Pons (tissue), 1 donor: ENCODE results near the gene FAM118A.
"Not testable (repeated sequence)": the region's sequence is repeated elsewhere in the genome, so short reads cannot be mapped to it uniquely, and the experiment has no call there.

Experiments used
- DNase-seq: peaks from one replicate; pipeline ENCODE4 v3.0.0-alpha.2; 2016; ENCODE audit warnings: low spot score

FAM118A gene

DNA sequence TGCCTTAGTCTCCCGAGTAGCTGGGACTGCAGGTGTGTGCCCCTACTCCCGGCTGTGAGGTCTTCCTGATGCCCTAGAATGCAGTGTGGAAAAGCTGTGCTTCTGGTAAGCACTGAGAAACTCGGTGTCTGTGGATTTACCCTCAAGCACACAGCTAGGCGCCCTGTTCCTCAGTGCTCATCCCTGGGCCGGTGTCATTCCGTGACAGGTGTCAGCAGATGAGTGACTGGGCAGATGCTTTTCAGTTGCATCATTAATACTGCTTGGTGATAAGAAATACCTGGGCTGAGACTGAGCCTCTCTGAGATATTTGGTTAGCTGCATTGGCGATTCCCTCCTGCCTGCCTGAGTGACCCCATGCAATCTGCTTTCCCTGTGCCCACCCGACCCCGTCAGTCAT is 21.8 kb downstream of the FAM118A start:
- DNase-seq, result no peak

DNA sequence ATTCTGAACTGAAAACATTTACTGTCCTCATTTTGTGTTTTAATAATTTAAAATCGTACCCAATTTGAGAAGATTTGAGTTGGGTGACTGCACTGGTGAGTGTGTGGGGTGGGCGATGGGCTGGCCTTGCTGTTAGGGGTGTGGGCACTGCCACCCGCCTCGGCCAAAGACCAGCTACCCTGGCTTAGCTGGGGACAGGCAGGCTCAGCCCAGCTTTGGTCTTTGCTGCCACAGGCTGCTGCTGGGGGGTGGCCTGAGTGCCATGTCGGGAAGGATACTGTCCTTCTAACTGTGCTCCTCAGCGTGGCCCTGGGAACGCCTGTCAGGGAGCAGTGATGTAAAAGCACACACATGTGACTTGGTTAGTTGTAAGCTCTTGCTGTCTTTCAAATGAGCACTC is 22.3 kb downstream of the FAM118A start:
- DNase-seq, result no peak

DNA sequence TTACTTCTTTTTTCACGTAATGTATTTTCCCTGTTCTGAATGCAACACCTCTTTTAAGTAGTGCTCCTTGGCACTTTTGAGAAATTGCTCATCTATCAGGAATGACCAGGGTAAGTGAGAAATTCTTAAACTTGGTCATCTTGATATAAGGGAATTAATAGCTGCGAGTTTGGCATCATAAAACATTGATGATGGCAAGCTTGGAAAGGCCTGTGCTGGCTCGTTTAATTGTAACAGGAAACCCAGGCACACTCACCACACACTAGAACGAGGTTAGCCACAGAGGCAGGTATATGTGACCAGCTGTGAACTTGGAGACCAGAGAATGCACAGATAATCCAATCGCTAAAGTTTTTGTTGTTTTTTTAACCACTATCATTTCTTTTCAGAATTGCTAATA is 24.3 kb downstream of the FAM118A start:
- DNase-seq, result no peak

DNA sequence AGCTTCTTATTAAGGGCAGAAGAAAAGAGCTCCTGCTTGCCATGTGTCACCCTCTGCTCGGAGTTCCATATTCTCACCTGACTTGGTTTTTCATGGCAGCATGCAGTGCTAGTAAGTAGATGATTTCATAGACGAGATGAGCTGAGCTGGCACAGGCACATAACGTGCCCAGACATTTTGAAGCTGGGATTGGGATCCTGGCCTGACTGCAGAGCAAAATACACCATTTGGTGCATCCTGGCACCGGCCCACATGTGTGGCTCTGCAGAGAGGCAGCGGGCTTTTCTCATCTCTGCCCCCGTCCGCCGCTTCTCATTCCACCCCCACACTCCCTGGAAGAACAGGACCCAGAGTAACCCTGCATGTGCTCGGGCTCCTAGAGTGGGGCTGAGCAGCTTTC is 24.8 kb downstream of the FAM118A start:
- DNase-seq, result no peak

DNA sequence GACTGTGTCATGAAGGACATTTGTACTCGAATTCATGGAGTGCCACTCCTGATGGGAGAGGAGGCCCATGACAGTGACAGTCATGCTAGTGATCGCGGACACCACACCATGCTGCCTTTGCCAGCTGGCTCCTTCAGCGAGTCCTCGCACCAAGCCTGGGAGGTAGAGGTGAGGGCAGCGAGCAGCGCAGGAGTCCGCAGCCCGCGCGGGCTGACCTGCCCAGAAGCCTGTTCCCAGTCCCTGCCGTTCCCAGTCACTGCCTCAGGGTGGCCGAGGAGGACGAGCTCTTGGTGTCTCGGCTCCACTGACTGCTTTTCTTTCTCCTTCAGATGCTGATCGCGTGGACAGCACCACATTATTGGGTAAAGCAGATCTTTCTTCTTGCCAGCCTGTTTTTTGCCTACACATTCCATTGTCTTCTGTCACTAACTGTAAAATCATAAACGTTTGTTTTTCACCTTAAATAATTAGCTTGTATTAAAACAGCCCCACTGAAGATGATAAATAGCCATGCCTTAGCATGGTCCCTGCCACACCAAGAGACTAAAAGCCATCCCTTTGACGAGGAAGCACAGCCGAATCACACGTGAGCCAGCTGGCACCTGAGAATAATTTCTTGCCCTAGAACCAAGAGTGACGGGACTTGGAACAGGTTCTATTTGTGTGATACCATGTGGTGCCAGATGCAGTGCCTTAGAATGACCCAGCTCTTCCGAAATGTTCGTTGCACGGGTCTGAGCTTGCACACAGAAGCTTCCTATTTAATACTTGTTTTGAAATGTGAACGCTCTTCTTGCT is 25.5 kb downstream of the FAM118A start:
- DNase-seq, result no peak

DNA sequence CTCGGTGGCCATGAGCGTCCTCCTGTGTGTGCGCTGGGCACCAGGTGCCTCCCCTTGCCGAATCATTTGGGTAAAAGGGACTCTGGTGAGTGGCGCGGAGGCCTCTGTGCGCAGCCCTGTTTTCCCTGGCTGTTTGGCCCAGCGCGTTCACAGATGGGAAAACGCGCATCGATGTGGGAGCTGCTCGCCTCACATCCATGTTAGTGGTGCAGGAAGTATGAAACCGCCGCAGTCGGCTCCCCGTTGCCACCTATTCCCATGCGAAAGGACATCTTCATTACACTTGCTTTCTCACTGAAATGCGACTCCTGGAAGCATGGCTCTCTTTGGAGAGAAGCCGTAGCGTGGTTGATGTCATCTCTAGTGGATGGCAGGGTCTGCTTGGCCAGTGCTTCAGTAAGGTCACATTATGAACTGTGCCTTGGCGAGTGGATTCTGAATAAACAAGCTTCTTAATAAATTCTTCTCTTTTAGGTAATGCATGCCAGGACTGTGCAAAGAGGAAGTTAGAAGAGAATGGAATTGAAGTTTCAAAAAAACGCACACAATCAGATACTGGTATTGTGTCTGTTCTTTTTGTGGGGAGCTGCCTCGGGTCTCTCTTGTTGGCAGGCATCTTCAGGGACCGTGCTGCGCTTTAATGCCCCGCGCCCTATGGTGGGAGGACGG is 26.3 kb downstream of the FAM118A start:
- DNase-seq, result no peak

DNA sequence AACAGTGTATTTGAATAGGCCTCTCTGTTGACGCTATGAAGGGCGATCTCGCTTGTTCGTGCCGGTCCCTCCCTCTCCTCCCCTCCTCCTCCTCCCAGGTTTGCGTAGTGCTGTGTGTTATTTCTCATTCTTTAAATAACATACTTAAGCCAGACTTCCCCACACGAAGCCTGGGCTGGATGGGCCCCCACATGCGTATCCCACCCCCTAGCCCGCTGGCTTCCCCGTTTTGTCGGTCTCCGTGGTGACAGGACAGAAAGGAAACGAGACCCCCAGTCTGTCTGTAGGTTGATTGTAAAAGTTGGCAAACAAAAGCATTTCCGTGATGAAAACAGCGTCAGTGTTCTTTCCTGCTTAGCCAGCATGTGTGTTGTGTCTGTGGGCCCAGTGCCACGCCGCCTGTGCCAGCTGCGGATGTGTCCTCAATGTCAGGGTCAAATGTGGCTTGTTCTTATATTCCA is 27.3 kb downstream of the FAM118A start:
- peak; percentile 88 for DNase-seq

DNA sequence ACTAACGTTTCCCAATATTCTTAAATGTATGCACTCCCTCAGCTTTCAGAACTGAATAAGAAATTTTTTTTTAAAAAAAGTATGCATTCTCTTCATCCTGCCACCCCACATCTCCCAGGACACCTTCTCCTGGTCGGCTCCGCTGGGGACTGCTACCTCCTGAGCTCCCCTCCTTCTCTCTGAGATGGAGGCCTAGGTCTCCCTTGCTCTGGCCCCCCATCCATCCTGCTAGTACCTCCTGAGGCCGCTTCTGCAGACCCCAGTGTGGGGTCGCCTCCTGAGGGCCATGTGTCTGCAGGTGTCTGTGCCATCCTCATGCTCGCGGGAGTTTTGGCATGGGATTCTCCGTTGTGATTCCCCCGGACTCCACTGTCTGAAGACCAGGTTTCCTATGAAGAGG is 27.8 kb downstream of the FAM118A start:
- no peak for DNase-seq

DNA sequence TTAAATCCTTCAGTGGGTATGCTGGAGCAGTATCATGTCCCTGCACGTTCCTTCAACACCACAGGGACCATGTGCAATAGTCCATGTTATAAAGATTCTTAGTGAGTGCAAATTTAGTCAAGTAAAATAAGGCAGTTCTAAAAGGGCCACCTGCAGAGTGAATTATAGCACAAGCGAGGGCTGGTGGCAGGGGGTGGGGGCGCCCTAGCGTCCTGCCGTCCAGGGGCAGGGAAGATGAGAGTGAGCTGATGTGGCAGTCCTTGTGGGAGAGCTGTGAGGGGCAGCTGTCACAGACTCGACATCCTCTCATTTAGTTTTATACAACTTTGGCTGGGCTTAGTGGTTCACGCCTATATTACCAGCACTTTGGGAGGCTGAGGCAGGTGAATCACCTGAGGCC is 29.1 kb downstream of the FAM118A start:
- no peak for DNase-seq

DNA sequence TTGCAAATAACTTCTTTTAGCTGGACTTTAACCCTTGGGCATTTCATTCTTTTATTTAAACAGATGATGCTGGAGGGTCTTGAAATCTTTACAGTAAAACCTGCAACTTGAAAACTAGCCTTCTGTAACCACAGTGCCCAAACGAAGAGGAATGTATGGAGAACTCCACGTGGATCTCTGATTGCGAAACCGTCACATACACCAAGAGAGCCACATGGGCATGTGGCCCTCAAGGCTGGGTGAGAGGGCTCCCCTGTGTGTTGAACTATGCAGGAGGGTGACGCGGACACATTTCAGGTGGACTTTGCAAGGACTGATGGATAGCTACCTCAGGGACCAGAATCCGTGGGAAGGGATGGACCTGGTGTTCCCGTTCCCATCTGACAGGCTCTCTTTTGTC is 30.6 kb downstream of the FAM118A start:
- DNase-seq, result no peak

DNA sequence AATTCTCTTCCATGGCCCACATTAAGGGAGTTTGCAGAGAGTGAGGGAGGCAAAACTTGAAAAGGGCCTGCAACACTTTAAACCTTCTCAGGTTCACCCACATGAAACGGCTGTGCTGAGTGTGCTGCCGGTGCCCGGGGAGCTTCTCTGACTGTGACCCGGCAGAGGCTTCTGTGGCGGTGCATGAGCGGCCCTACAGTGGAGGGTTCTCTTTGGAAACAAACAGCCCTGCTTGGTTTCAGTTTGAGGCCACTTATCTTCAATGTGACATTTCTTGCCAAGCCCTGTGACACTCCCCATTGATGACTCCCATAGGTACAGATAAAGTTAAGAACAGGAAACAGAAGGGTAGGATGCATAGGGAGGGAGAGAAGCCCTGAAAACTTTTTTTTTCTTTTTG is 31.8 kb downstream of the FAM118A start:
- no peak for DNase-seq

DNA sequence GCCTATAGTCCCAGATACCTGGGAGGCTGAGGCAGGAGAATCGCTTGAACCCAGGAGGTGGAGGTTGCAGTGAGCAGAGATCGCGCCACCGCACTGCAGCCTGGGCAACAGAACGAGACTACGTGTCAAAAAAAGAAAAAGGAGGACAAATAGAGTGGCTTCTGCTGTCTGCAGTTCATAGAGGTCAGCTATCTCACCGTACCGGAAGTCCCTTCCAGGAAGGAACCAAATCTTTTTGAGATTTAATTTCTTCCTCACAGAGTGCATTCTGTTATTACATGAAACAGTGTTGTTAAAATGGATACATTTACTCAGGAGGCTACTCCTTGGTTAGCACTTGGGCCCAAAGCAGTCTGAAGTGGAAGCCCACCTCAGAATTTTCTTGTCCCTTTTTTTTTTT is 33.4 kb downstream of the FAM118A start:
- DNase-seq, result no peak

DNA sequence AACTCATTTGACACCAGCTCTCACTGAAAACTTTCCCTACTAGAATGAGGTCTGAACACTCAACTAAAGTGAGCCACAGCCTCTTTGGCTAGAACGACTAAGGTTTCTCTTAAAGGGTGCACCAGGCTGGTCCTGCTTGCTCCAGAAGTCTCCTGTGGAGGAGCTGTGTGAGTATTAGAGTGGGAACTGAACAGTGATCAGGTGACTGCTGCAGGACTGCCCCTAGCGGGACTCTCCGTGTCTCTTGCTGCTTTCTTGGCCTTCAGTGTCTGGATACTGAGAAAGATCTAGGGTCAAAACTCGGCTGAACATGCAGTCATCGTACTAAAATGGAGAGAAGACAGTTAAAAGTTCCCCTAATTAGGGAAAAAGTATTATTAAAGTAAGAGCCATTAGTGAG is 34.6 kb downstream of the FAM118A start:
- peak; percentile 29 for DNase-seq

DNA sequence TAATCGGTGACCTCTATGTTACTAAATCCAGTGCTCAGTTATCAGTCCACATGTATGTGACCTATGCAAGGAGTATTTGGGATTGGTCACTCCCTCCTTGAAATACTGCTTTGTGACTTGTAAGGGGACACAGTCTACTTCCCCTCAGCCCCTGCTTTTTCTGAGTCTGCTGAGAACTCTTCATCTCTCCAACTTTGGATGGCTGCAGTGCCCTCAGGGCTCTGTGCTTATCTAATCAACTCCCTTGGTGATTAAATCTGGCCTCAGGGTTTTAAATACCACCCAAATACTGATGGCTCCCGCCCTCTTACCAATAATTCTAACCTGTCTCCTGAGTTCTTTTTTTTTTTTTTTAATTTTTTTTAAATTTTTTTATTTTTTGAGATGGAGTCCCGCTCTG is 40.2 kb downstream of the FAM118A start:
- DNase-seq, result no peak

DNA sequence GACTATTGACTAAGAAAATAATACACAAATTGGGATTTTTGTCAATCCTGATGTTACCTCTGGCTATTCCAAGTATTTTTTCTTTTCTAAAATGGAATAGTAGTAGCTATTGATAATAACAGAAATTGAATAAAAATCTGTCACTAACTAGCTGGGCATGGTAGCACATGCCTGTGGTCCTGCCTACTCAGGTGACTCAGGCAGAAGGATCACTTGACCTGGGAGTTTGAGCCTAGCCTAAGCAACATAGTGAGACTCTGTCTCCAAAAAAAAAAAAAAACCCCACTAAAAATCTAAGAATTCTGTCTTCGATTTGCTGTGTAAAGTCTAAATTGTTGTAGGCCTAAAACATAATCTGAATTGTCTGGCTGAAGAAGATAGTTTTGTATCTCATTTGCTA is 42.2 kb downstream of the FAM118A start:
- DNase-seq, result no peak

DNA sequence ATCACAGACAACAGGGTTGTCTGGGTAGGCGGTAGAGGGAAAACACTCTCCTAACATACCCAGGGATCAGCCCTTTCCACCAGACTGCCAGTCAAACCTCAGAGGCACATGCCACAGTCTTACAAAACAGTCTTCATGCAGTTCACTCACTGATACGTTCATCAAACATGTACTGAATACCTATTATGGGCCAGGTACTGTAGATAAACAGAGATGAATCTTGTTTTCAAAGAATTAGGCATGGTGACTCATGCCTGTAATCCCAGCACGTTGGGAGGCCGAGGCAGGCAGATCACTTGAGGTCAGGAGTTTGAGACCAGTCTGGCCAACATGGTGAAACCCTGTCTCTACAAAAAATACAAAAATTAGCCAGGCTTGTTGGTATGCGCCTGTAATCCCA is 43.0 kb downstream of the FAM118A start:
- DNase-seq, result not testable (repeated sequence)

DNA sequence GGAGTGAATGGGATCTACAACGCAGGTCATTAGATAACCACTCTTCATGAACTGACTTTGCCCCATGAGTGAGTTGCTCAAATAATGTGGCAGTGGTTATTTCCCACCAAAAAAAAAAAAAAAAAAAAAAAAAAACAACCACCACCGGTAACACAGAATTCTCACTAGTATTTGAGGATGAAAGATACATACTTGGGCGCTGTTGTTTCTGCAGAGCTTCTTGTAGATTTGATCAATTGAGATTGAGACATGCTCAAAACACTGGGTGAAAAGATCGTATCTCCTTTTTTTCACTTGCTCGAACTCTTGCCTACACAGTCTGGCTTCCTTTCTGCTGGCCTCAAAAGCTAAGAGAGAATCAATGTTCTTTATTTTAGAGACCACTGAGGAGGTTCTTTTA is 44.1 kb downstream of the FAM118A start:
- DNase-seq, result no peak

DNA sequence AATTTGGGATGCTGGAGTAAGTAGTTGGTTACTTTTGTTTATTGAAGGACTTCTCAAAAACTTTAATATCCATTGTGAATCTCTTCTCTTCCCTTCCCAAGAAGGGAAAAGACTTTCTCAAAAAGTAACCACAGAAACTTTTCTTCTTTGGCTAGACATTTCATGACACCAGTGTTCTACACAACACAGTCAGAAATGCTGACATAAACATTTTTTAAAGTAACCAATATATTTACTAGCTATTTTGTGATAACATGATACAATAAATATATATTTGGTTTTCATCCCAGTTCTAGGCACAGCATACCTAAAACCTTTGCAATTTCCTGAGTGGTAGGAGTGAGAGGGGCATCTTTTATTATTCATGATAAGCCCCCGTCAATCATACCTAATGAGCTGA is 47.8 kb downstream of the FAM118A start:
- DNase-seq, result no peak

DNA sequence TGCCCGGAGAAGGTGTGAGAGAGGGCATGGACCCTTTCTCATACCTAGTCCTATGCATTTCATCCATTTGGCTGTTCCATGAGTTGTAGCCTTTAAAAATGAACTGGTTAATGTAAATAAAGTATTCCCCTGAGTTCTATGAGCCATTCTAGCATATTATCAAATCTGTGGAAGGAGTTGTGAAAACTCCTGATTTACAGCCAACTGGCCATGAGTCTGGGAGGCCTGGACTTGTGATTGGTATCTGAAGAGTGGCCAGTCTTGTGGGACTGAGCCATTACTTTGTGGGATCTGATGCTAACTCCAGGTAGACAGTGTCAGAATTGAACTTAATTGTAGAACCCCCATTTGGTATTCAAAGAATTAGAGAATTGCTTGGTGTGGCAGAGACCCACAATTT is 48.4 kb downstream of the FAM118A start:
- no peak for DNase-seq

DNA sequence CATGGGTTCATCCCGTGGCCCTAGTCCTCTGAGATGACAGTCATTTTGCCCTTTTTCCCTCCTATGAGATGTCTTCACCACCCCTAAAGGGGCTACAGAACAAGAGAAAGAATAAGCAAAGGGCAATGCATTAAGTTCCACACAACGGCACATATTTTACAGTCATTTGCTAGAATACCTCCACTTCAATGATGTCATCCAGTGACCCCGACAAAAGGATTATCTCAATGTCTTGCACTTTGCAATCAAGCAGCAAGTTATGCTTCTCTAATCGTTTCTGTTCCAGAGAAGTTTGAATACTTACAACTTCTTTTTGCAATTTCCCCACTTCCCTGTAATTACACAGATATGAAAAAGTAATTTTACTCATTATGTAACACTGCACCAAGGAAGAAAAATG is 49.9 kb downstream of the FAM118A start:
- no peak for DNase-seq

DNA sequence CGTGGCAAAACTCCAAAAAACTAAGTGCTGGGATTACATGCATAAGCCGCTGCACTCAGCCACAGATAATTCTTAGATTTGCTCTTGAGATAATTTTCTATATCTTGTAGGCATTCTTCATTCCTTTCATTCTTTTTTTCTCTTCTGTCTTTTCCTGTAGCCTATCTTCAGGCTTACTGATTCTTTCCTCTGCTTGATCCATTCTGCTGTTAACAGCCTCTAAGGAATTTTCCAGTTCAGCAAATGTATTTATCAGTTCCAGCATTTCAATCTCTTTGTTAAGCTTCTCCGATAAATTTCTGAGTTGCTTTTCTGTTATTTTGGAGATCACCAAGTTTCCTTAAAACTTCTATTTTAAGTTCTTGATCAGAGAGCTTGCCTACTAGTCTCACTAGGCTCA is 57.0 kb downstream of the FAM118A start:
- no peak for DNase-seq

DNA sequence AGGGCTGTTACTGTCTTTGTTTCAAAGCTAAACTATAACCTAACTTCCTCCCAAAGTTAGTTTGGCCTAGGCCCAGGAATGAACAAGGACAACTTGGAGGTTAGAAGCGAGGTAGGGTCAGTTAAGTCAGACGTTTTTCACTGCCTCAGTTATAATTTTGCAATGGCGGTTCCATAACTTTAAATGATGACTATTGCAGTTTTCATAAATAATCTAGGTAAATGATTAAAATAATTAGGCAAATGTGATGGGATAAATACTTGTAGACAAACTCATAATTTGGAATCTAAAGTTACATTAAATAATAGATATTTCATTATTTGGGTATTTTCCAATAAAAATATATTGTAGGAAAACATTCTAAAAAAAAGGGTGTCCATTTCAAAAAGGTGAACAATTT is 63.9 kb downstream of the FAM118A start:
- not testable (repeated sequence) for DNase-seq

DNA sequence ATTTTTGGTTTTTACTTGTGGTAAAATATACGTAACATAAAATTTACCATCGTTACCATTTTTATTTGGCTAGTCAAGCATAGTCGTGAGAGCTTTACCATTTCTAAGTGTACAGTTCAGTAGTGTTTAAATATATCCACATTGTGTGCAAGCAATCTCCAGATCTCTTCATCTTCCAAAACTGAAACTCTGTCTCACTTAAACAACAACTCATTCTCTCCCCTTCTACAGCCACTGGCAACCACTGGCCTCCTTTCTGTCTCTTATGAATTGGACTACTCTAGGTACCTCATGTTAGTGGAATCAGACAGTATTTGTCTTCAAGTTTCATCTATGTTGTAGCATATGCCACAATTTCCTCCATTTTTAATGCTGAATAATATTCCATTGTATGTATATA is 66.3 kb downstream of the FAM118A start:
- DNase-seq, result no peak

DNA sequence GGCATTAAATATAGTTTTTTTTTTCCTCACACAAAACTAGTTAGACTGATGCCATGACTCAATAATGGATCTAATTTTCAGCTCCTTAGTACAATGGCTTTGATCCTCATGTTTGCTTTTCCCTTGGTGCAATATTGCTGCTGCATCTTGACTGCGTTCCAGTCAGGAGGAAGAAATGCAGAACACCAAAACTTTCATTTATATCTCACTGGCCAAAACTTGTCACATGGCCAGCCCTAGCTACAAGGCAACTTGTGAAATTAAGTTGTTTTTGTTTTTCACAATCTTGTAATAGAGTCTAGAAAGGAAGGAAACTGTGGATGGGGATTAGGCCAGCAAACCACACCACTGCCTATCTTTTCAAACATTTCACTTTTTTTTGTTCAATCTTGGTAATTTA is 67.0 kb downstream of the FAM118A start:
- peak; percentile 2 for DNase-seq
